Measurements from ENCODE around the gene TMEM123. TPM values are rescaled to one million over a fixed set of nuclear protein-coding genes. Genes with fewer than 3 reads are reported as not detected.

TMEM123 gene
- total and polyA plus RNA-seq, 2 of the 13 experiments (the other 11 are each of a cell fraction or from before 2014, with no cell fraction given): 365 to 2,761 TPM

GRCh38 chr11:102451041-102451680 lies 1.4 kb downstream of the TMEM123 start (continued):
- 0 out of 2 replicates have a peak, but pooled peaks have one; percentile 55 for TF ChIP-seq HOMEZ (CRISPR knock-in tag; IDR thresholded peaks at IDR 0.05; ENCODE audit: low read depth)
- no peak for TF ChIP-seq GLI4 (CRISPR knock-in tag; IDR thresholded peaks at IDR 0.05; ENCODE audit: borderline replicate concordance)
- peak; percentile 83; the same call in 1 of the 2 replicates for TF ChIP-seq ZNF670 (CRISPR knock-in tag; IDR thresholded peaks at IDR 0.05; ENCODE audit: borderline replicate concordance)
- TF ChIP-seq TRAFD1 (CRISPR knock-in tag; IDR thresholded peaks at IDR 0.05; ENCODE audit: borderline replicate concordance): no peak
- TF ChIP-seq ZNF20 (CRISPR knock-in tag; IDR thresholded peaks at IDR 0.05): 0 out of 2 replicates have a peak, but pooled peaks have one; percentile 10
- TF ChIP-seq PAXIP1 (CRISPR knock-in tag; conservative IDR thresholded peaks at IDR 0.05): no peak
- TF ChIP-seq ZBTB21 (CRISPR knock-in tag; IDR thresholded peaks at IDR 0.05): no peak
- no peak for TF ChIP-seq USF2 (IDR thresholded peaks at IDR 0.05; ENCODE audit: low read depth, low read length)
- TF ChIP-seq USF2 (CRISPR knock-in tag; IDR thresholded peaks at IDR 0.05; ENCODE audit: borderline replicate concordance): 0 out of 2 replicates have a peak, but pooled peaks have one; percentile 28
- TF ChIP-seq ZNF788 (CRISPR knock-in tag; IDR thresholded peaks at IDR 0.05; ENCODE audit: borderline replicate concordance): no peak
- TF ChIP-seq PAWR (CRISPR knock-in tag; IDR thresholded peaks at IDR 0.05; ENCODE audit: borderline replicate concordance): 0 out of 2 replicates have a peak, but pooled peaks have one; percentile 1
- TF ChIP-seq SIX1 (CRISPR knock-in tag; IDR thresholded peaks at IDR 0.05; ENCODE audit: borderline replicate concordance): peak; percentile 36; the same call in 1 of the 2 replicates
- no peak for TF ChIP-seq TBL1XR1 (IDR thresholded peaks at IDR 0.05; ENCODE audit: borderline replicate concordance, low read length, partially characterized antibody)
- TF ChIP-seq MIXL1 (CRISPR knock-in tag; IDR thresholded peaks at IDR 0.05): peak; percentile 62
- peak; percentile 68; the same call in 1 of the 2 replicates for TF ChIP-seq ZNF33A (CRISPR knock-in tag; IDR thresholded peaks at IDR 0.05; ENCODE audit: borderline replicate concordance)
- TF ChIP-seq ZBTB49 (CRISPR knock-in tag; IDR thresholded peaks at IDR 0.05; ENCODE audit: borderline replicate concordance): no peak
- TF ChIP-seq RBFOX2 (IDR thresholded peaks at IDR 0.05; ENCODE audit: low read depth, low read length): peak; percentile 8; the same call in 1 of the 2 replicates

Data from HepG2 (cell line).